H9 (cell line): ENCODE measurements around the gene LAP3. TPM values are rescaled to one million over a fixed set of nuclear protein-coding genes. Genes with fewer than 3 reads are reported as not detected.

ENCODE experiments used
- DNase-seq: peaks from one replicate; pipeline ENCODE4 v3.0.0-alpha.2; 2017
- H2AFZ ChIP-seq: one replicate; pipeline ENCODE4 v1.6.1; 2013; ENCODE audit warnings: mild to moderate bottlenecking, low read length, control low read depth, moderate library complexity
- H2AK5ac ChIP-seq: 2 replicates; pipeline ENCODE4 v1.6.1; 2013; ENCODE audit warnings: low read length, control low read depth, mixed read lengths; ENCODE audit not compliant: insufficient read length
- H2BK120ac ChIP-seq: one replicate; pipeline ENCODE4 v1.6.1; 2013; ENCODE audit warnings: low read depth, mild to moderate bottlenecking, low read length, control low read depth, inconsistent platforms; ENCODE audit not compliant: poor library complexity, severe bottlenecking
- H2BK12ac ChIP-seq: 2 replicates; pipeline ENCODE4 v1.6.1; 2013; ENCODE audit warnings: low read length, control low read depth, mixed read lengths, low read depth; ENCODE audit not compliant: insufficient read length
- H2BK15ac ChIP-seq: 2 replicates; pipeline ENCODE4 v1.6.1; 2013; ENCODE audit warnings: low read depth, low read length, control low read depth
- H2BK20ac ChIP-seq: one replicate; pipeline ENCODE4 v1.6.1; 2013; ENCODE audit warnings: low read depth, mild to moderate bottlenecking, low read length, control low read depth, inconsistent platforms; ENCODE audit not compliant: poor library complexity, severe bottlenecking
- H2BK5ac ChIP-seq: 2 replicates; pipeline ENCODE4 v1.6.1; 2013; ENCODE audit warnings: low read length, control low read depth, mixed read lengths; ENCODE audit not compliant: insufficient read length
- H3K14ac ChIP-seq: 2 replicates; pipeline ENCODE4 v1.6.1; 2013; ENCODE audit warnings: low read length, control low read depth; ENCODE audit not compliant: insufficient read depth
- H3K18ac ChIP-seq: 2 replicates; pipeline ENCODE4 v1.6.1; 2013; ENCODE audit warnings: low read depth, mild to moderate bottlenecking, mixed read lengths, low read length, control low read depth; ENCODE audit not compliant: insufficient read length
- H3K23ac ChIP-seq: 2 replicates; pipeline ENCODE4 v1.6.1; 2013; ENCODE audit warnings: low read length, control low read depth, mixed read lengths, low read depth; ENCODE audit not compliant: insufficient read length
- H3K23me2 ChIP-seq: 2 replicates; pipeline ENCODE4 v1.6.1; 2013; ENCODE audit warnings: low read depth, mild to moderate bottlenecking, mixed read lengths, low read length, control low read depth; ENCODE audit not compliant: insufficient read length, poor library complexity, severe bottlenecking
- H3K27ac ChIP-seq: 2 replicates; pipeline ENCODE4 v1.5.1; 2013; ENCODE audit warnings: low read length, control low read depth, mixed read lengths, low read depth; ENCODE audit not compliant: insufficient read length
- H3K27me3 ChIP-seq: 2 replicates; pipeline ENCODE4 v1.6.1; 2013; ENCODE audit warnings: low read length, control low read depth, inconsistent platforms; ENCODE audit not compliant: insufficient read depth
- H3K4ac ChIP-seq: 2 replicates; pipeline ENCODE4 v1.6.1; 2013; ENCODE audit warnings: low read depth, mild to moderate bottlenecking, control low read depth, inconsistent platforms, low read length, moderate library complexity
- H3K4me1 ChIP-seq: 2 replicates; pipeline ENCODE4 v1.6.1; 2013; ENCODE audit warnings: low read length, control low read depth, inconsistent platforms; ENCODE audit not compliant: insufficient read depth
- H3K4me2 ChIP-seq: 2 replicates; pipeline ENCODE4 v1.6.1; 2013; ENCODE audit warnings: low read length, control low read depth, mixed read lengths; ENCODE audit not compliant: insufficient read length, insufficient read depth
- H3K56ac ChIP-seq: 2 replicates; pipeline ENCODE4 v1.6.1; 2013; ENCODE audit warnings: low read depth, mild to moderate bottlenecking, mixed read lengths, low read length, control low read depth; ENCODE audit not compliant: insufficient read length
- H3K79me1 ChIP-seq: 2 replicates; pipeline ENCODE4 v1.6.1; 2013; ENCODE audit warnings: low read depth, mild to moderate bottlenecking, moderate library complexity, low read length, control low read depth, inconsistent platforms; ENCODE audit not compliant: insufficient read depth, poor library complexity, severe bottlenecking
- H3K79me2 ChIP-seq: 2 replicates; pipeline ENCODE4 v1.6.1; 2013; ENCODE audit warnings: low read length, control low read depth, inconsistent platforms; ENCODE audit not compliant: insufficient read depth
- H3K9ac ChIP-seq: 2 replicates; pipeline ENCODE4 v1.6.1; 2013; ENCODE audit warnings: low read length, control low read depth, mixed read lengths; ENCODE audit not compliant: insufficient read length; ENCODE audit errors: extremely low read depth
- H3K9me3 ChIP-seq: one replicate; pipeline ENCODE4 v1.6.1; 2013; ENCODE audit warnings: low read depth, low read length, inconsistent platforms; ENCODE audit not compliant: control insufficient read depth
- H3T11ph ChIP-seq: one replicate; pipeline ENCODE4 v1.6.1; 2013; ENCODE audit warnings: mild to moderate bottlenecking, low read length, control low read depth, inconsistent platforms
- H4K20me1 ChIP-seq: one replicate; pipeline ENCODE4 v1.6.1; 2013; ENCODE audit not compliant: control insufficient read depth, insufficient read length, insufficient read depth
- H4K5ac ChIP-seq: 2 replicates; pipeline ENCODE4 v1.6.1; 2013; ENCODE audit warnings: low read depth, mild to moderate bottlenecking, mixed read lengths, low read length, control low read depth; ENCODE audit not compliant: insufficient read length
- H4K8ac ChIP-seq: replicated peaks from 2 replicates; pipeline ENCODE4 v1.6.1; 2013; ENCODE audit warnings: low read length, control low read depth, mixed read lengths, low read depth; ENCODE audit not compliant: insufficient read length
- H4K91ac ChIP-seq: 2 replicates; pipeline ENCODE4 v1.6.1; 2013; ENCODE audit warnings: low read depth, mild to moderate bottlenecking, moderate library complexity, mixed read lengths, low read length, control low read depth; ENCODE audit not compliant: insufficient read length
- H3K27ac Mint-ChIP-seq, 3 experiments: 2 replicates in 2 of 3; 3 replicates in 1 of 3; pipeline ENCODE4 v1.8.0; 2020 to 2021; ENCODE audit warnings: mixed read lengths in 3 of 3, mild to moderate bottlenecking in 1 of 3, moderate library complexity in 1 of 3
- H3K27me3 Mint-ChIP-seq: 2 replicates; pipeline ENCODE4 v1.8.0; 2021; ENCODE audit warnings: low read depth, mild to moderate bottlenecking, moderate library complexity, mixed read lengths
- H3K36me3 Mint-ChIP-seq, 3 experiments: 2 replicates in 2 of 3; 3 replicates in 1 of 3; pipeline ENCODE4 v1.8.0; 2020 to 2021; ENCODE audit warnings: low read depth in 3 of 3, mixed read lengths in 3 of 3; ENCODE audit not compliant: insufficient read depth in 1 of 3
- H3K4me1 Mint-ChIP-seq, 2 experiments: 2 replicates each; pipeline ENCODE4 v1.8.0; 2020; ENCODE audit warnings: mixed read lengths in 2 of 2
- H3K4me3 Mint-ChIP-seq, 2 experiments: 2 replicates in 1 of 2; 3 replicates in 1 of 2; pipeline ENCODE4 v1.8.0; 2020 to 2021; ENCODE audit warnings: mild to moderate bottlenecking in 2 of 2, mixed read lengths in 2 of 2, moderate library complexity in 1 of 2
- H3K9me3 Mint-ChIP-seq, 2 experiments: 2 replicates in 1 of 2; 3 replicates in 1 of 2; pipeline ENCODE4 v1.8.0; 2020; ENCODE audit warnings: mild to moderate bottlenecking in 2 of 2, mixed read lengths in 2 of 2, moderate library complexity in 1 of 2
- CTCF ChIP-seq: fragments of 200-600 bp; sonication (generic); conservative IDR thresholded peaks from 3 replicates; pipeline ENCODE4 v1.8.0; 2021; ENCODE audit warnings: antibody characterized with exemption, mild to moderate bottlenecking
- WGBS: extraction: QIAGEN DNeasy Blood & Tissue Kit; methylation state at CpG from one replicate; pipeline ENCODE4 v1.1.7; 2013; ENCODE audit warnings: missing lambda C conversion rate, low lambda C conversion rate, mixed read lengths; ENCODE audit not compliant: insufficient read length; ENCODE audit errors: extremely low coverage; 5-methylcytosine and 5-hydroxymethylcytosine counted together
- total RNA-seq: library from RNA; stranded (reverse); gene quantifications from 2 replicates; pipeline ENCODE4 v1.2.1, GENCODE V29; 2021

LAP3 gene
- total RNA-seq, 1 experiment from 2014 or later = 53.2 TPM

DNA sequence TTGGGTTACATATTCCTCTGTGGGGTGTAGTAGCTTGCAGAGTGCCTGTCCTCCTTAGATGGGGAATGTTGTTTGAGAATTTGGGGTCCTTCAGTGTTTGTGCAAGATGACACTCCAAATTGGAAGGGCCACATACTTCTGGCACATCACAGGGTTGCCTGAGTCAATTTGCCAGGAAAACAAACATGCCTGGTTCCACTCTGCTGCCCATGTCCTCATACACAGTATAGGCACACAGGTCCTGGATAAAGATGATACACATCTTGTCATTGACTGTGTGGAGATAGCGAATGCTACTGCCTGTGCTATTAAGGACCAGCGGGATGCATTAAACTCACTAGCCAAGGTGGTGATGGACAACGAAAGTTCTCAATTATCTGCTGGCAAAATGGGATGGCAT lies 11.2 kb upstream of the LAP3 start:
- Histone ChIP-seq H3K23ac (no peak overlapping the region), H3K27ac (no peak overlapping the region), H2BK12ac (no peak overlapping the region), H3K14ac (no peak overlapping the region), H3K9ac (no peak overlapping the region), H3K79me1 (no peaks in the 10 kb centered on the region), H3K4me2 (no peak overlapping the region), H3K56ac (no peak overlapping the region), H3K27me3 (no peaks in the 10 kb centered on the region), H2AFZ (no peak overlapping the region), H3K18ac (no peak overlapping the region), H4K20me1 (no peaks in the 10 kb centered on the region), H3K4me1 (no peaks in the 10 kb centered on the region), H2BK20ac (no peak overlapping the region), H3K9me3 (no peaks in the 10 kb centered on the region), H3K23me2 (no peaks in the 10 kb centered on the region), H2BK5ac (no peak overlapping the region), H4K5ac (no peak overlapping the region), H3T11ph (no peak overlapping the region), H2BK120ac (no peak overlapping the region), H4K8ac (no peak overlapping the region), H3K79me2 (no peaks in the 10 kb centered on the region), H2BK15ac (no peak overlapping the region), H3K4ac (no peak overlapping the region), H2AK5ac (no peak overlapping the region), H4K91ac (no peak overlapping the region)
- Mint-ChIP-seq H3K4me3 (no peak overlapping the region), H3K36me3 (no peaks in the 10 kb centered on the region), H3K27ac (no peak overlapping the region), H3K27me3 (peaks cover 4% of the 10 kb centered on the region), H3K4me1 (peaks cover 0 to 8% of the 10 kb centered on the region in 2 experiments; a peak in 1 of 4 replicates), H3K9me3 (no peaks in the 10 kb centered on the region)
- no peak for TF ChIP-seq CTCF
- no peak for DNase-seq
- WGBS = no CpG with 5 or more reads among the region's 3 CpGs
